T-helper 2 cell (primary cell): ENCODE measurements around the gene DIDO1.
"Not testable (repeated sequence)": the region's sequence is repeated elsewhere in the genome, so short reads cannot be mapped to it uniquely, and the experiment has no call there.

Experiments
- DNase-seq, 5 experiments: peaks; one replicate each; pipeline versions ENCODE4 v3.0.0 to v3.0.0-alpha.2; 2012 to 2022

DIDO1 gene

GRCh38 chr20:62852841-62853240 is 73.5 kb downstream of the DIDO1 start:
- DNase-seq, result no peak

- DNase-seq, result no peak
Measured at GRCh38 chr20:62852196-62852595, 74.1 kb downstream of the DIDO1 start.

- no peak for DNase-seq
Measured at GRCh38 chr20:62850333-62850974, 75.9 kb downstream of the DIDO1 start.

GRCh38 chr20:62849431-62849830 is 76.9 kb downstream of the DIDO1 start:
- DNase-seq, result no peak

- DNase-seq, result not testable (repeated sequence)
Measured at GRCh38 chr20:62848917-62849316, 77.4 kb downstream of the DIDO1 start.

GRCh38 chr20:62846166-62846890 is 80.0 kb downstream of the DIDO1 start:
- DNase-seq, result no peak

GRCh38 chr20:62845416-62846160 is 80.7 kb downstream of the DIDO1 start:
- DNase-seq, result no peak

- DNase-seq, result no peak
Measured at GRCh38 chr20:62844182-62844581, 82.1 kb downstream of the DIDO1 start.

- DNase-seq, result no peak
Measured at GRCh38 chr20:62843656-62844055, 82.6 kb downstream of the DIDO1 start.

GRCh38 chr20:62841705-62842212 is 84.5 kb downstream of the DIDO1 start:
- DNase-seq, result no peak

- DNase-seq, result no peak
Measured at GRCh38 chr20:62840244-62841197, 85.8 kb downstream of the DIDO1 start.

- no peak for DNase-seq
Measured at GRCh38 chr20:62839816-62840215, 86.5 kb downstream of the DIDO1 start.

GRCh38 chr20:62839261-62839660 is 87.0 kb downstream of the DIDO1 start:
- DNase-seq, result no peak

GRCh38 chr20:62838128-62838891 is 88.0 kb downstream of the DIDO1 start:
- no peak for DNase-seq

- DNase-seq, result no peak
Measured at GRCh38 chr20:62837790-62838127, 88.5 kb downstream of the DIDO1 start.

GRCh38 chr20:62836967-62837490 is 89.3 kb downstream of the DIDO1 start:
- DNase-seq, result no peak

- DNase-seq, result no peak
Measured at GRCh38 chr20:62835931-62836861, 90.1 kb downstream of the DIDO1 start.

GRCh38 chr20:62834967-62835730 is 91.2 kb downstream of the DIDO1 start:
- DNase-seq, result no peak

GRCh38 chr20:62832951-62833391 is 93.3 kb downstream of the DIDO1 start:
- no peak for DNase-seq
